CD4-positive, CD25-positive, alpha-beta regulatory T cell (primary cell): ENCODE data around the gene LDAF1. TPM values are rescaled to one million over a fixed set of nuclear protein-coding genes. Genes with fewer than 3 reads are reported as not detected.
A peak's percentile ranks its signal among the peaks of the same experiment; 100 is the strongest.
"Not testable (repeated sequence)": the region's sequence is repeated elsewhere in the genome, so short reads cannot be mapped to it uniquely, and the experiment has no call there.

ENCODE experiments used
- ATAC-seq, 2 donors: fragments of 150-1000 bp; cut with Tn5 transposase; one replicate each; pipeline ENCODE4 v1.10.0; 2021; ENCODE audit warnings: low read depth in 2 of 2, moderate number of reproducible peaks in 2 of 2, moderate library complexity in 1 of 2
- DNase-seq, 3 donors: peaks; one replicate each; pipeline versions ENCODE4 v3.0.0 to v3.0.0-alpha.2; 2012 to 2022; ENCODE audit warnings: mixed read lengths in 1 of 3
- H3K27ac ChIP-seq: one replicate; pipeline ENCODE4 v1.7.0; 2013; ENCODE audit warnings: mild to moderate bottlenecking, low read length; ENCODE audit not compliant: insufficient read depth, poor library complexity, severe bottlenecking
- H3K27me3 ChIP-seq: one replicate; pipeline ENCODE4 v1.7.0; 2013; ENCODE audit warnings: low read length; ENCODE audit not compliant: control insufficient read depth, insufficient read depth
- H3K36me3 ChIP-seq: one replicate; pipeline ENCODE4 v1.7.0; 2013; ENCODE audit warnings: mild to moderate bottlenecking, low read length, moderate library complexity; ENCODE audit not compliant: control insufficient read depth, insufficient read depth
- H3K4me1 ChIP-seq: 2 replicates; pipeline ENCODE4 v1.7.0; 2013; ENCODE audit warnings: mild to moderate bottlenecking, low read length; ENCODE audit not compliant: insufficient read depth, control insufficient read depth, poor library complexity, severe bottlenecking
- H3K4me3 ChIP-seq: one replicate; pipeline ENCODE4 v1.7.0; 2013; ENCODE audit warnings: low read depth, mild to moderate bottlenecking, low read length, moderate library complexity
- H3K9me3 ChIP-seq, 2 experiments: 1 replicate in 1 of 2; 2 replicates in 1 of 2; pipeline ENCODE4 v1.7.0; 2013; ENCODE audit warnings: low read length in 2 of 2, mild to moderate bottlenecking in 1 of 2, moderate library complexity in 1 of 2; ENCODE audit not compliant: control insufficient read depth in 2 of 2
- H3K27ac Mint-ChIP-seq, 3 donors: one replicate each; pipeline ENCODE4 v1.8.0; 2020 to 2022; ENCODE audit warnings: mild to moderate bottlenecking in 3 of 3, mixed read lengths in 3 of 3, moderate library complexity in 2 of 3
- H3K27me3 Mint-ChIP-seq: one replicate; pipeline ENCODE4 v1.8.0; 2022; ENCODE audit warnings: mild to moderate bottlenecking, mixed read lengths
- H3K36me3 Mint-ChIP-seq: one replicate; pipeline ENCODE4 v1.8.0; 2020; ENCODE audit warnings: mixed read lengths
- H3K4me1 Mint-ChIP-seq, 4 donors: one replicate each; pipeline ENCODE4 v1.8.0; 2020 to 2022; ENCODE audit warnings: mixed read lengths in 4 of 4, mild to moderate bottlenecking in 1 of 4
- H3K4me3 Mint-ChIP-seq, 4 donors: one replicate each; pipeline ENCODE4 v1.8.0; 2020 to 2022; ENCODE audit warnings: mild to moderate bottlenecking in 4 of 4, mixed read lengths in 4 of 4, moderate library complexity in 3 of 4
- H3K9me3 Mint-ChIP-seq, 7 donors: one replicate each; pipeline ENCODE4 v1.8.0; 2020 to 2022; ENCODE audit warnings: mixed read lengths in 7 of 7, mild to moderate bottlenecking in 3 of 7, moderate library complexity in 2 of 7
- polyA plus RNA-seq, 4 donors: library from polyadenylated mRNA; unstranded; fragments of 300-500 nt; fragmentation: Illumina TruSeq; gene quantifications; one replicate each; pipeline ENCODE4 v1.2.3, GENCODE V29; 2021
- total RNA-seq: library from RNA; stranded (reverse); gene quantifications from one replicate; pipeline ENCODE4 v1.2.3, GENCODE V29; 2022

Gene LDAF1
- total and polyA plus RNA-seq, 5 donors from 2014 or later, result 15.9 to 30.5 (median 28.9) TPM

- H3K4me3 Mint-ChIP-seq, H3K27me3 Mint-ChIP-seq, H3K36me3 ChIP-seq, H3K27ac ChIP-seq, H3K4me3 ChIP-seq, H3K36me3 Mint-ChIP-seq, H3K27ac Mint-ChIP-seq, H3K9me3 ChIP-seq, ATAC-seq, H3K27me3 ChIP-seq, DNase-seq, H3K9me3 Mint-ChIP-seq: not testable (repeated sequence)
- H3K4me1 Mint-ChIP-seq, result peaks cover 0 to 30% (median 11%) of the 10 kb centered on the region in 4 donors
- peaks cover 20% of the 10 kb centered on the region for H3K4me1 ChIP-seq
Measured at GRCh38 chr16:21156011-21156410, 2.5 kb upstream of the LDAF1 start.

- Mint-ChIP-seq H3K4me3 (peak overlapping the region; percentile 2 to 94 (median 42)), H3K27me3 (no peaks in the 10 kb centered on the region), H3K27ac (no peak overlapping the region), H3K36me3 (peaks cover 11% of the 10 kb centered on the region), H3K9me3 (no peaks in the 10 kb centered on the region), H3K4me1 (peaks cover 0 to 35% (median 14%) of the 10 kb centered on the region in 4 donors)
- Histone ChIP-seq H3K36me3 (no peaks in the 10 kb centered on the region), H3K9me3 (no peaks in the 10 kb centered on the region), H3K27me3 (no peaks in the 10 kb centered on the region), H3K27ac (no peak overlapping the region), H3K4me3 (no peak overlapping the region), H3K4me1 (peaks cover 20% of the 10 kb centered on the region)
- ATAC-seq, result no peak
- peak in 1 of 3 donors; percentile 17 for DNase-seq
Measured at GRCh38 chr16:21156767-21157467, 1.6 kb upstream of the LDAF1 start.

- no peaks in the 10 kb centered on the region for H3K27me3 Mint-ChIP-seq
Measured at GRCh38 chr16:21157632-21158031, 842 bp upstream of the LDAF1 start.

GRCh38 chr16:21159281-21159951 is 942 bp downstream of the LDAF1 start:
- H3K4me1 ChIP-seq, result peaks cover 20% of the 10 kb centered on the region
- H3K4me1 Mint-ChIP-seq, result peaks cover 9 to 45% (median 20%) of the 10 kb centered on the region in 4 donors
- no peaks in the 10 kb centered on the region for H3K27me3 ChIP-seq
- peak overlapping the region; percentile 93 to 96 (median 94) for H3K4me3 Mint-ChIP-seq
- peak in 2 of 3 donors; percentile 17 to 19 for DNase-seq
- no peaks in the 10 kb centered on the region for H3K27me3 Mint-ChIP-seq
- peaks cover 4% of the 10 kb centered on the region for H3K36me3 ChIP-seq
- H3K36me3 Mint-ChIP-seq, result peaks cover 23% of the 10 kb centered on the region
- peak overlapping the region; percentile 23 for H3K27ac ChIP-seq
- H3K4me3 ChIP-seq, result peak overlapping the region; percentile 77
- H3K9me3 Mint-ChIP-seq, result no peaks in the 10 kb centered on the region
- H3K9me3 ChIP-seq, result no peaks in the 10 kb centered on the region
- ATAC-seq, result no peak
- peak overlapping the region; percentile 26 to 88 (median 87) for H3K27ac Mint-ChIP-seq

More at GRCh38 chr16:21157632-21158031, 842 bp upstream of the LDAF1 start:
- H3K27ac ChIP-seq, result no peak overlapping the region
- H3K27ac Mint-ChIP-seq, result peak overlapping the region; percentile 69 to 88 (median 87)
- H3K4me3 ChIP-seq, result peak overlapping the region; percentile 72
- peaks cover 11% of the 10 kb centered on the region for H3K36me3 Mint-ChIP-seq
- H3K9me3 Mint-ChIP-seq, result no peaks in the 10 kb centered on the region
- peak overlapping the region; percentile 73 to 95 (median 94) for H3K4me3 Mint-ChIP-seq
- peaks cover 20% of the 10 kb centered on the region for H3K4me1 ChIP-seq
- peaks cover 7 to 38% (median 15%) of the 10 kb centered on the region in 4 donors for H3K4me1 Mint-ChIP-seq
- H3K36me3 ChIP-seq, result no peaks in the 10 kb centered on the region
- DNase-seq (no peak), ATAC-seq (no peak)
- no peaks in the 10 kb centered on the region for H3K9me3 ChIP-seq
- H3K27me3 ChIP-seq, result no peaks in the 10 kb centered on the region

GRCh38 chr16:21160276-21160675 is 1.8 kb downstream of the LDAF1 start:
- Mint-ChIP-seq H3K4me1 (peaks cover 9 to 49% (median 22%) of the 10 kb centered on the region in 4 donors), H3K27ac (no peak overlapping the region), H3K36me3 (peaks cover 30% of the 10 kb centered on the region), H3K4me3 (peak overlapping the region in 3 of 4 donors; percentile 61 to 94 (median 93)), H3K27me3 (no peaks in the 10 kb centered on the region), H3K9me3 (no peaks in the 10 kb centered on the region)
- ATAC-seq (no peak), DNase-seq (no peak)
- H3K9me3 ChIP-seq, result no peaks in the 10 kb centered on the region
- no peak overlapping the region for H3K4me3 ChIP-seq
- peaks cover 7% of the 10 kb centered on the region for H3K36me3 ChIP-seq
- no peaks in the 10 kb centered on the region for H3K27me3 ChIP-seq
- no peak overlapping the region for H3K27ac ChIP-seq
- peaks cover 20% of the 10 kb centered on the region for H3K4me1 ChIP-seq

GRCh38 chr16:21161211-21161610 is 2.7 kb downstream of the LDAF1 start:
- H3K27ac Mint-ChIP-seq, result no peak overlapping the region
- no peaks in the 10 kb centered on the region for H3K9me3 Mint-ChIP-seq
- Histone ChIP-seq H3K27me3 (no peaks in the 10 kb centered on the region), H3K4me3 (no peak overlapping the region), H3K4me1 (peaks cover 20% of the 10 kb centered on the region), H3K9me3 (no peaks in the 10 kb centered on the region), H3K27ac (no peak overlapping the region), H3K36me3 (peaks cover 10% of the 10 kb centered on the region)
- DNase-seq (no peak), ATAC-seq (no peak)
- H3K36me3 Mint-ChIP-seq, result peaks cover 33% of the 10 kb centered on the region
- H3K4me1 Mint-ChIP-seq, result peaks cover 9 to 49% (median 23%) of the 10 kb centered on the region in 4 donors
- H3K4me3 Mint-ChIP-seq, result no peak overlapping the region
- no peaks in the 10 kb centered on the region for H3K27me3 Mint-ChIP-seq

- Histone ChIP-seq H3K27ac (no peak overlapping the region), H3K4me1 (peaks cover 20% of the 10 kb centered on the region), H3K27me3 (no peaks in the 10 kb centered on the region), H3K4me3 (no peak overlapping the region), H3K36me3 (peaks cover 20% of the 10 kb centered on the region), H3K9me3 (no peaks in the 10 kb centered on the region)
- ATAC-seq, result no peak
- H3K27me3 Mint-ChIP-seq, result no peaks in the 10 kb centered on the region
- no peak overlapping the region for H3K4me3 Mint-ChIP-seq
- peaks cover 38% of the 10 kb centered on the region for H3K36me3 Mint-ChIP-seq
- peak overlapping the region in 1 of 3 donors; percentile 53 for H3K27ac Mint-ChIP-seq
- DNase-seq, result no peak
- H3K9me3 Mint-ChIP-seq, result peaks cover 0 to 4% (median 0%) of the 10 kb centered on the region in 7 donors
- peaks cover 13 to 45% (median 26%) of the 10 kb centered on the region in 4 donors for H3K4me1 Mint-ChIP-seq
Measured at GRCh38 chr16:21162661-21163151, 4.2 kb downstream of the LDAF1 start.
